ENCODE results near the gene CD300A.
A peak's percentile ranks its signal among the peaks of the same experiment; 100 is the strongest.

The CD300A gene

DNA sequence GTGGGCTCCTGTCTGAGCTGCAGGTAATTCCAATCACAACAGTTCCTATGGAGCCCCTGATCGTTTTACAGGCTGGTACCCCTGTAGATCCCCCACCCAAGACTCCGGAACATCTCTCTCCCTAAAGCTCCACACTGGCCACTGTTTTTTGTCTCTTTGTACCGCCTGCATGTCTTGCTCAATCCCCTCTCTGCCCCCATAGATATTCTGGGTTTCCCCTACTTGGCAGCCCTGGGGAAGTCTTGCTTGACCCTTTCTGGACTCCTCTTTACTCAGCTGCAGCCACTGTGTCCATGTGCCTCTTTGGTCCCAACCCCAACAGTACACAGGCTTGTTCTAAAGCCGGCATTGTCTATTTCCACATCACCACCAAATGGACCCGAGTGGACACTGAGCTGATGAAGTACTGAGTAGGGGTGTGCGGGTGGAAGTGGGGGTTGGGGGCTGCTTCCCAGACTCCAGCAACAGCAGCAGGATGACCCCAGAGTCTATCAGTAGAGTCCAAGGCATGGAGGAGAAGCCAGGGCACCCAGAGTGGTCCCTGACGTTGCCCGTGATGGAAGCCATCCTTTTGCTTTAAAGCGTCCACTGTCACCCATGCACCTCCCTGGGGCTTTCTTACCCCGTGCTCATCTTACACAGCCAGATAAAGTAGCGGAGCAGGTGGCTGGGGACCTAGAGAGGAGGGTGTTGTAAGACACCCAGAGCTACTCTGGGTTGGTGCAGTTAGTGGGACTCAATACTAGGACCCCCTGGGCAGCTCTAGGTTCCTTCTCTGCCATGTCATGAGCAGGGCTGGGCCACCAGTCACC lies 58.4 kb downstream of the CD300A start:
- Histone ChIP-seq H3K27me3 (no peaks in the 10 kb centered on the region), H3K27ac (peak overlapping the region; percentile 100), H3K4me1 (ENCODE audit: control insufficient read depth in 1 of 2, insufficient read depth in 1 of 2, low read depth in 1 of 2, low read length in 1 of 2) (peaks cover 100% of the 10 kb centered on the region in 2 experiments), H3K36me3 (peaks cover 31% of the 10 kb centered on the region), H3K4me3 (ENCODE audit: low read depth in 1 of 2, low read length in 1 of 2) (peak overlapping the region; percentile 12 to 16), H3K9me3 (no peaks in the 10 kb centered on the region)
- TF ChIP-seq, protein P1, sequence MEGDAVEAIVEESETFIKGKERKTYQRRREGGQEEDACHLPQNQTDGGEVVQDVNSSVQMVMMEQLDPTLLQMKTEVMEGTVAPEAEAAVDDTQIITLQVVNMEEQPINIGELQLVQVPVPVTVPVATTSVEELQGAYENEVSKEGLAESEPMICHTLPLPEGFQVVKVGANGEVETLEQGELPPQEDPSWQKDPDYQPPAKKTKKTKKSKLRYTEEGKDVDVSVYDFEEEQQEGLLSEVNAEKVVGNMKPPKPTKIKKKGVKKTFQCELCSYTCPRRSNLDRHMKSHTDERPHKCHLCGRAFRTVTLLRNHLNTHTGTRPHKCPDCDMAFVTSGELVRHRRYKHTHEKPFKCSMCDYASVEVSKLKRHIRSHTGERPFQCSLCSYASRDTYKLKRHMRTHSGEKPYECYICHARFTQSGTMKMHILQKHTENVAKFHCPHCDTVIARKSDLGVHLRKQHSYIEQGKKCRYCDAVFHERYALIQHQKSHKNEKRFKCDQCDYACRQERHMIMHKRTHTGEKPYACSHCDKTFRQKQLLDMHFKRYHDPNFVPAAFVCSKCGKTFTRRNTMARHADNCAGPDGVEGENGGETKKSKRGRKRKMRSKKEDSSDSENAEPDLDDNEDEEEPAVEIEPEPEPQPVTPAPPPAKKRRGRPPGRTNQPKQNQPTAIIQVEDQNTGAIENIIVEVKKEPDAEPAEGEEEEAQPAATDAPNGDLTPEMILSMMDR (IDR thresholded peaks at IDR 0.05) = no peak

DNA sequence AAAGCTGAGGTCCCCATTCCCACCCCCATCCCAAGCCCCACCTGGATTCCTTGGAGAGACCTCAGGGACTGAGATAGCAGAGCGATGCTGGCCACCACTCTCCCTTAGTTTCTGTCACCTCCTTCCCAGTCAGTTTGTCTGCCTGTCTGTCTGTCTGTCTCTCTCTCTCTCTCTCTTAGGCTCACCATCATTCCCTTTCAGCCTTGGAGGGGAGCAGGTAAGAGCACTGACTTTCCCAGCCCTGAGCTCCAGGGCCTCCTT lies 59.0 kb downstream of the CD300A start:
- H3K27me3 ChIP-seq = no peaks in the 10 kb centered on the region
- H3K36me3 ChIP-seq = peaks cover 31% of the 10 kb centered on the region
- peak overlapping the region in 1 of 2 experiments; percentile 16 for H3K4me3 ChIP-seq (ENCODE audit: low read depth in 1 of 2, low read length in 1 of 2)
- peak overlapping the region; percentile 100 for H3K27ac ChIP-seq
- no peaks in the 10 kb centered on the region for H3K9me3 ChIP-seq
- H3K4me1 ChIP-seq (ENCODE audit: control insufficient read depth in 1 of 2, insufficient read depth in 1 of 2, low read depth in 1 of 2, low read length in 1 of 2) = peaks cover 100% of the 10 kb centered on the region in 2 experiments
- TF ChIP-seq, protein P1 (IDR thresholded peaks at IDR 0.05) = no peak

DNA sequence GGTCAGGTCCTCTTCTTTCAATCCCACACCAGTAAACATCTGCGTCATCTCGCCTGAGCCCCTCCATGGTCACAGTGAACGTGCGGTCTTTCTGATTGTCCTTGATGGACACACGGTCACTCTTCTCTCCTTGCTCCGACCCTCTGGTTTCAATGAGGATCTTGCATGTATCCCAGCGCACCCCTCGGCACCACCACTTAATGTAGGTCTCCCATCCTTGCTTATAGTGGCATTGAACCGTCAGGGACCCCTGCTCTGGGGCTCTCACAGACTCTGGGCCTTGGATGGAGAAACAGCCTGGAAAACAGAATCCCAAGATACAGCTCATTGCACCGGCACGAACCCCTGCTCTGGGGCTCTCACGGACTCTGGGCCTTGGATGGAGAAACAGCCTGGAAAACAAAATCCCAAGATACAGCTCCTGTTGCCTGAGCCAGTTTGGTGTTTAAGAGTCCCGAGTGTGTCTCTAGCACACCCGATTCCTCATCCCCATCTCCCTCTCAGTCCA lies 59.4 kb downstream of the CD300A start:
- Histone ChIP-seq H3K4me3 (ENCODE audit: low read depth in 1 of 2, low read length in 1 of 2) (peak overlapping the region in 1 of 2 experiments; percentile 76), H3K4me1 (ENCODE audit: control insufficient read depth in 1 of 2, insufficient read depth in 1 of 2, low read depth in 1 of 2, low read length in 1 of 2) (peaks cover 100% of the 10 kb centered on the region in 2 experiments), H3K27ac (peak overlapping the region; percentile 100), H3K27me3 (no peaks in the 10 kb centered on the region), H3K36me3 (peaks cover 31% of the 10 kb centered on the region), H3K9me3 (no peaks in the 10 kb centered on the region)
- TF ChIP-seq, protein P1 (IDR thresholded peaks at IDR 0.05) = no peak

DNA sequence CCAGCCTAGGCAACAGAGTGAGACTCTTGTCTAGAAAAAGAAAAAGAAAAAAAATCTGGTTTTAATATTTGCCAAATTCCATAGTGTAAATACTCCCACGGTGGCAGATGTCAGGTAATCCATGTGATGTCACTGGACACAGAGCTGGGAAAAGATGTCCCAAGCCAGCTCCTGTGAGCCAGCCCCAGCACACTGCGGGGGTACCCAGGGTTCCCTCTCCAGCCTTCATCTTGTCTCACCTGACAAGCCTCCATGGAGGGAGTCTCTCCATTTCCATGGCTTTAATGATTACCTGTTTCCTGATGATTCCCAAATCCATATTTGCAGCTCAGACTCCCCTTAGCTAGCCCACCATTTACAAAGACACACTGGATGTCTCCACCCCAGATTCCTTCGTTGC lies 60.2 kb downstream of the CD300A start:
- peak overlapping the region in 1 of 2 experiments; percentile 76 for H3K4me3 ChIP-seq (ENCODE audit: low read depth in 1 of 2, low read length in 1 of 2)
- no peaks in the 10 kb centered on the region for H3K9me3 ChIP-seq
- H3K4me1 ChIP-seq (ENCODE audit: control insufficient read depth in 1 of 2, insufficient read depth in 1 of 2, low read depth in 1 of 2, low read length in 1 of 2) = peaks cover 100% of the 10 kb centered on the region in 2 experiments
- TF ChIP-seq, protein P1 (IDR thresholded peaks at IDR 0.05) = no peak
- H3K27ac ChIP-seq = peak overlapping the region; percentile 100
- peaks cover 31% of the 10 kb centered on the region for H3K36me3 ChIP-seq
- H3K27me3 ChIP-seq = no peaks in the 10 kb centered on the region

DNA sequence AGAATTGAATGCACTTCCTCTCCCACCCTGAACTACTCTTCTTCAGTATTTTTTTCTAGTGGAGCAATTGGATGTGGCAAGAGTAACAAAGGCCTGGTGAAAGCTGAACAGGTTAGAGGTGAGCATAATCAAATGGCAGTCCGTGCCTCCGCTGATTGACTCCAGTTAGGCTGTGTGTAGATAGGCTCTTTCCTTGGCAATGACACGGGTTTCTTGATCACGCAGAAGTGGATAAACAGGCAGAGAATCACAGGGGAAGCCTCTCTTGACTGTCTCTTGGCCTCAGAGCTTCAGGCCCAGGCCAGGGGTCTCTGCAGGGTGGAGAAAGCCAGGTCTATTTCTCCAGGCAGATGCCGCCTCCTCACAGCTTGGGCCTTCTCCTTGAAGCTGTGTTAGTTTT lies 60.6 kb downstream of the CD300A start:
- Histone ChIP-seq H3K4me1 (ENCODE audit: control insufficient read depth in 1 of 2, insufficient read depth in 1 of 2, low read depth in 1 of 2, low read length in 1 of 2) (peaks cover 100% of the 10 kb centered on the region in 2 experiments), H3K4me3 (ENCODE audit: low read depth in 1 of 2, low read length in 1 of 2) (peak overlapping the region in 1 of 2 experiments; percentile 76), H3K36me3 (peaks cover 31% of the 10 kb centered on the region), H3K9me3 (no peaks in the 10 kb centered on the region), H3K27ac (peak overlapping the region; percentile 100), H3K27me3 (no peaks in the 10 kb centered on the region)
- TF ChIP-seq, protein P1 (IDR thresholded peaks at IDR 0.05) = no peak
